HG02610 (cell line): ENCODE results near the gene KCTD7.
"Not testable (repeated sequence)": the region's sequence is repeated elsewhere in the genome, so short reads cannot be mapped to it uniquely, and the experiment has no call there.

Experiments
- ATAC-seq: cut with Tn5 transposase; IDR thresholded peaks from one replicate; pipeline ENCODE4 v1.9.1; 2021; ENCODE audit warnings: mild to moderate bottlenecking, moderate library complexity; ENCODE audit not compliant: unreplicated experiment

Gene KCTD7

GRCh38 chr7:66615699-66616098 is 13.0 kb upstream of the KCTD7 start:
- no peak for ATAC-seq

GRCh38 chr7:66617295-66617694 is 11.4 kb upstream of the KCTD7 start:
- no peak for ATAC-seq

- not testable (repeated sequence) for ATAC-seq
Observed at GRCh38 chr7:66619341-66619948, 9.2 kb upstream of the KCTD7 start.

GRCh38 chr7:66626331-66626934 is 2.2 kb upstream of the KCTD7 start:
- ATAC-seq = no peak

GRCh38 chr7:66627151-66627681 is 1.5 kb upstream of the KCTD7 start:
- ATAC-seq = no peak

DNA sequence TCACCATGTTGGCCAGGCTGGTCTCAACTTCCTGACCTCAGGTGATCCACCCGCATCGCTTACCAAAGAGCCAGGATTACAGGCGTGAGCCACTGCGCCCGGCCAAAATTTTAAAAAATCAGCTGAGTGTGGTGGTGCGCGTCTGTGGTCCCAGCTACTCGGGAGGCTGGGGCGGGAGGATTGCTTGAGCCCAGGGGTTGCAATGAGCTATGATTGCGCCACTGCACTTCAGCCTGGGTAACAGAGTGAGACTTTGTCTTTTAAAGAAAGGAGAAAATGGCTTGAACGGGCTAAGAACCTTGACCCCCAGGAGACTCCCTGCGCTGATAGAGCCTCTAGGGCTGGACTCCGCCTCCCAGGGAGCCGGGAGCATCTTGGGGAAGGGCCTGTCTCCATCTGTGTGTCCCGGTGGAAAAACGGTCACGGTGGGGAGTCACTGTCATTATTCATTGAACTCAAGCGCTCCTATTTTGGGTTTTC is 760 bp upstream of the KCTD7 start:
- peak; percentile 4 for ATAC-seq

GRCh38 chr7:66629222-66630062 is 761 bp downstream of the KCTD7 start:
- no peak for ATAC-seq

DNA sequence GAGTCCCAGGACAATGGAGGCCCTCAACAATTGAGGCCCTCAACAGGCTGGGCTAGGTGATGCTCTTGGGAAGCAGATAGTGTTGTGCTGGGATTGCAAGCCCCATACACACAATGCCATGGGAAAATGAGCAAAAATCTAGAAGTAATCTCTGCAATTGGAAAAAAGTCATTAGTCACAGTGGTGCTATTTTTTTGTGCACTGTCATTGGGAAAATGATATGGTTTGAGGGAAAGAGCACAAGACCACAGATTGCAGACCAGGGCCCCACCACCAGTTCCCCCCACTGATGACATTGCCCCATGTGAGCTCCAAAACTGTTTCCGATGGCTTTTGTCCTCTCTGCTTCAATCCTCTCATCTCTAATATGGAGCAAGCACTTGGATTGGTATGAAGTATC is 1.9 kb downstream of the KCTD7 start:
- no peak for ATAC-seq

- no peak for ATAC-seq
Observed at GRCh38 chr7:66631471-66631870, 2.8 kb downstream of the KCTD7 start.

DNA sequence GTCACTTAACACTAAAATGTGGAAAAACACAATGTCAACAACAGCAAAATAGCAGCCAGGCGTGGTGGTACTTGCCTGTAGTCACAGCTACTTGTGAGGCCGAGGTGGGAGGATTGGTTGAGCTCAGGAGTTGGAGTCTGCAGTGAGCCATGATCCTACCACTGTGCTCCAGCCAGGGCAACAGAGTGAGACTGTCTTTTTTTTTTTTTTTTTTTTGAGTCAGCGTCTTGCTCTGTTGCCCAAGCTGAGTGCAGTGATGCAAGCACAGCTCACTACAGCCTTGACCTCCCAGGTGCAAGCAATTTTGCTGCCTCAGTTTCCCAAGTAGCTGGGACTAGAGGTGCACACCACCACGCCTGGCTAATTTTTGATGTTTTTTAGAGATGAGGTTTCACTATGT is 6.1 kb downstream of the KCTD7 start:
- ATAC-seq = no peak

- ATAC-seq = not testable (repeated sequence)
Observed at GRCh38 chr7:66635322-66635981, 6.8 kb downstream of the KCTD7 start.

GRCh38 chr7:66635982-66636546 is 7.4 kb downstream of the KCTD7 start:
- ATAC-seq = not testable (repeated sequence)

DNA sequence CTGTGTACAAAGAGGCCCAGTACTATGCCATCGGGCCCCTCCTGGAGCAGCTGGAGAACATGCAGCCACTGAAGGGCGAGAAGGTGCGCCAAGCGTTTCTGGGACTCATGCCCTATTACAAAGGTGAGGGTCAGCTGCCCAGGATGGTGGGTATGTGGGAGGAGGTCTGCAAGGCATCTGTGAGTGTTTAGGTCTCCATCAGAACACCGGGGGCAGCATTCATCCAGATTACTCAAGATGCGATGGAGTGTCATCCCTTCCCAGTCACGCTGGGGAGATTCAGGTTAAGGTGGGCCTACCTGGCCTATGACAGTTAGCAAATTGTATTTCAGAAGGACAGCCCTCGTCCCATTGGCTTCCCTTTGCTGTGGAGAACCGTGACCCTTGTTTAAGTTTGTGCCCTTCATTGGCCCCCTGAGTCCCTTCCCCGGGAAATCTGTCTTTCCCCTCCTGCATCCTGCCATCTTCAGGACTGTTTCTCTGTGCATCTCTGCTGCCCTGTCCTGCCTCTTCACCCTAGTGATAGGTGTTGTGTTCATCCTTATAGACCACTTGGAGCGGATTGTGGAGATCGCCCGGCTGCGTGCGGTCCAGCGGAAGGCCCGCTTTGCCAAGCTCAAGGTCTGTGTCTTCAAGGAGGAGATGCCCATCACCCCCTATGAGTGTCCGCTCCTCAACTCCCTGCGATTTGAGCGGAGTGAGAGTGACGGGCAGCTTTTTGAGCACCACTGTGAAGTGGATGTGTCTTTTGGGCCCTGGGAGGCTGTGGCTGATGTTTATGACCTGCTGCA is 9.8 kb downstream of the KCTD7 start:
- no peak for ATAC-seq

DNA sequence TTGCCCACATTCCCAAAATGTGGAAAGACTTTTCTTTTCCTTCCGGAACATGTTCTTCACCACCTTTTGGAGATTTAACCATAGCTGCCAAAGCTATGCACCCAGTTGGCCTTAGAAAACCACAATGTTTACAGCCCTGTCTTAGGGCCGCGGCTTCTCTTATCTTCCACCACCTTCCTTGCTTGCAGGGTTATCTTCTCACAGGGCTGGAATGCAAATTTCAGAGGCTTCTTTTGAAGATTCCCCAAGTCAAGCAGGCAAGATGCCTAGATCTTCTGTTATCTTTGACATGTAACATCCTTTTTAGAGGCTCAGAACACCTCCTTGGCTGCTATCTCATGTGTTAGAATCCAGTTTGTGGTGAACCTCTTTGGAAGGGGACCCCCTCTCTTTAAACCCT is 11.1 kb downstream of the KCTD7 start:
- no peak for ATAC-seq

DNA sequence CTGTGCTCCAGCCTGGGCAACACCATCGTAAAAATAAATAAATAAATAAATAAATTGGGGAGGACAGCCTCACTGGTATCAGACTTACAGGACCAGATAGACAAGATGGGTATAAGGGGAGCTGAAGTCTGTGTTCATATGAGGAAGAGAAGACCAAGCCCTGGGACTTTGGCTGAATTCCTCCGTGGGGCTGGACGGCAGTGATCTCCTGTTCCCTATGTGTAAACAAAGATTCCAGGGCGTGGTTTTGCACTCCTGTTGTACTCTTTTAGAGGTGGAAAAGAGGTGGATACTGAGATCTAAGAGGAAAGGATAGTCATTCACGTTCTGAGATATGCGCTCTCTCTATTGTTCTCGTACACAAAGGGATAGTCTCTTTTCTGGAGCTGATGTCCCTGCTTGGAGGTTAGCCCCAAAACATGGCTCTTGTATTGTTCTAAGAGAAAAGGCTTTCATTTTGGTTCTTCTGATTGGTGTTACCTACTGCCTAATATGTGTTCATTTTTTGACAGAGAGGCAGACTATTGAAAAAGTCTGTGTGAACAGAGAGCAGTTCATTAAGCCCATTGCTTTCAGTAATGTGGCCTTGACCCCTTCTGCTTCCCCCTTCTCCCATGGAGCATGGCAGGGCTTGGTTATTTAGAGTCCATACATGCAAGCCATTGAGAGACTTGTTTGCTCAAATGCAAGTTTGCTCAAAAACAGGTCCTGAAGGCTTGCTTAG is 12.3 kb downstream of the KCTD7 start:
- ATAC-seq = no peak

DNA sequence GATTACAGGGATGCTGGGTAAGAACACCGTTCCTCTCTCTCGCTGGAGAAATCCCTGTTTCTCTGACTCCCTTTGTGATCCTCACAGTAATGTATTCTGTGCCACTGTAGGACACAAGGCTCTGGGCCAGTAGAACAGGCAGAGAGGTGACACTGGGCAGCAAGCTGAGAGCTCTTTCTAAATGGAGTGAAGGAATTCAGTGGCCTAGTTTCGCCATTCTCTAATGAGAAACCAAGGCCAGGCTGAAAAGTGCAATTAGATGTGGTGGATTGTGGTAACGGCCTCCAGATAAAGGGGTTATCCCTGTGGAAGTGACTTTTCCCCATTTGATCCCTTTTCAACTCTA is 12.8 kb downstream of the KCTD7 start:
- ATAC-seq = no peak

DNA sequence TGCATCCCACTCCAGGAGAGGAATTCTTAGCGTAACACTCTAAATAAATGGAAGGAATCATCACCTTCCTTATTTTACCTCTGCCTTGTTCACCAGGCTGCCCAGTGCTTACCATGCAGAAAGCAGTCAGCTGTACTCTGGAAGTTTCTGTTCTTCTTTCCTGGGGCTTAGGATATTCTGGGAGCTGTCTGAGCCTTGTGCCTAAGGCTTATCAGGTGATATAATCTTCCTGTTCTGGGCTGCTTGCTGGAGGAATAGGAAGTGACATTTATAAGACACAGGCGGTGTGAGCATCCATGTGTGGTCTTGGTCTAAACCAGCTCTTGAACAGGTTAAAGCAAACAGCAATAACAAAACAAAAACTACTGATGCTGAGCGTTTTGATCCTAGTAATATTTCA is 13.5 kb downstream of the KCTD7 start:
- no peak for ATAC-seq

GRCh38 chr7:66642932-66643331 is 14.3 kb downstream of the KCTD7 start:
- no peak for ATAC-seq

DNA sequence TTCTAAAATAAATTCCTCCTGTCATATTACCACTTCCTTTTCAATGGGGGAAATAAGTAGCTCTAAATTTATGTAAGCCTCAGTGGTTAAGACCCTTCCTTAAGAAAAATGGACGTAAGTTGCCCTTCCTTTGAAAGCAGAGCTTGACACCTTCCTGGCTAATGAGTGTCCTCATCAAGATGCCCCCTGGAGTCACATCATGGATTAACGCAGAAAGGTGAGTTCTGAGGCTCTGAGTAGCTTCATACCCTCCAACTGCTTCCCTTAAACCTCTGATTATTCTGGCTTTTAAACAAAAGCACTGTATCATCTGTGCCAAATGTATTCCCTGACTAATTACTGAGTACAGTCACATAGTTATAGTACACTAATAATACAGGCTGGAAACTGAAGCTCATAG is 14.7 kb downstream of the KCTD7 start:
- no peak for ATAC-seq
